DMS79 treated with DMSO at 0.1 percent for 48 hours (cell line): ENCODE results near the gene KDM7A.
A peak's percentile ranks its signal among the peaks of the same experiment; 100 is the strongest.

Experiments used
- DNase-seq: peaks from one replicate; lab custom pipeline; 2025; lab: John Stamatoyannopoulos, UW

Gene KDM7A

DNA sequence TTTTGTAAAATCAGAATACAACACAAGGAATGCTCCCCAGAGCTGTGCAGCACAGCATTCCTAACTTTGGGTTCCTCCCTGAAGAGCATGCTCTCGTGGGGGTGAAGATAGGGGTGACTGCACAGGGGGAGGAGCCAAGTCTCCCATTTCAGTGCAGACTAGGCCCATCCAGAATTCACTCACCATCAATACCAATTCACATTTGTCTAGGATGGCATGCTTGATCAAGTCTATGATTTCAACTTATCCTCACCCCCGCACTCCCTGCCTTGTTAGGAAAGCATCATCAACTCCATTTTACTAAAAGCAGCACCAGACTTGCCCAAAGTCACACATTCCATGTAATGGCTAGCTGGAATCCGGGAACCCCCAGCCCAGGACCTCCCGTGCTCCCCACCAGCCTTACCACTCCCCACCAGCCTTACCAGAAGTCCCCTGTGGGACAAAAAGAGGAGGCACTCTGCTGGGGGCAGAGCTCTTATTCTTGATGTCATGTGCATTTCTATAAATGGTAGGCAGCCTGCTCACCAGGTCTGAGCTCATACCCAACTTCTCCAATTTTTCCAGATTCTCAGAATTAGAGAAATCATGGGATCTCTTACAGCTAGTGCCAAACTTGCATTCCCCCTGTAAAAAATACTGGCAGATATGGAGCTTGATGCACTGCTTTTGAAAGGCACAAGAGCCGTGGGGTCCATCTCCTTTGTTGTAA, 120.2 kb downstream of the KDM7A start:
- no peak for DNase-seq

DNA sequence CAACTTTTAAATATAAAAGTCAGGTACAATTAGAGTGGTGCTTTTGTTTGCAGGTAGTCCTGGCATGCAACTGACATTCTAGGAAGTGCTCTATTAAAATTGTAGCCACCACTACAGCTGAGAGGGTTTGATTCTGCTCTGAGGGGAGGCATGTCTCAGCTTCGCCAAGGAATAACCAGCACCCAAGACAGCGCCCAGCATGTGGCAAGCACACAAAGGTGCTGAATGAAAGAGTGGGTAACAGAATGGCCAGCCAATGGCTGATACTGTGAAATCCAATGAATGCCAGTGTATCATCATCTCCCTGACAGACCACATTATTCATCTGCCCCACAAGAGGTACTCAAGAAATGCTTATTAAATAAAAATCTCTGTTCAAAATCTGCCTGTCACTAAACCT, 121.0 kb downstream of the KDM7A start:
- no peak for DNase-seq

DNA sequence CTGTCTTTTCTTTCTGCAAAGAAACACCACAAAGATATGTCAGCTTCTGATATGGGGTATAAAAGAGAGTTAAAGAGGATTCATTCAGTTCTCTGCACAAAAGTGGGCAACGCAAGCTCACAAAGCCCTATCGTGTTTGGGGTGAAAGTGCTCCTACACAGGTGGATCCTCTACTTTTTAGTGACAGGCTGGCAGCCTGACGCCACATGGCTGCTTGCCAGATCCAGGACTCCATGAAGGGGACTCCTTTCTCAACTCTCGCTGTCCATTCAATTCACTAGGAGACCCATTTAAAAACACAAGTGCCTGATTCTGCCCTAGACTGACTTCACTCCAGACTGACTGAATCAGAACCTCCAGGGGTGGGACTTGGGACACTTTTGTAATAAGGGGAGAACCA, 122.0 kb downstream of the KDM7A start:
- DNase-seq = no peak

DNA sequence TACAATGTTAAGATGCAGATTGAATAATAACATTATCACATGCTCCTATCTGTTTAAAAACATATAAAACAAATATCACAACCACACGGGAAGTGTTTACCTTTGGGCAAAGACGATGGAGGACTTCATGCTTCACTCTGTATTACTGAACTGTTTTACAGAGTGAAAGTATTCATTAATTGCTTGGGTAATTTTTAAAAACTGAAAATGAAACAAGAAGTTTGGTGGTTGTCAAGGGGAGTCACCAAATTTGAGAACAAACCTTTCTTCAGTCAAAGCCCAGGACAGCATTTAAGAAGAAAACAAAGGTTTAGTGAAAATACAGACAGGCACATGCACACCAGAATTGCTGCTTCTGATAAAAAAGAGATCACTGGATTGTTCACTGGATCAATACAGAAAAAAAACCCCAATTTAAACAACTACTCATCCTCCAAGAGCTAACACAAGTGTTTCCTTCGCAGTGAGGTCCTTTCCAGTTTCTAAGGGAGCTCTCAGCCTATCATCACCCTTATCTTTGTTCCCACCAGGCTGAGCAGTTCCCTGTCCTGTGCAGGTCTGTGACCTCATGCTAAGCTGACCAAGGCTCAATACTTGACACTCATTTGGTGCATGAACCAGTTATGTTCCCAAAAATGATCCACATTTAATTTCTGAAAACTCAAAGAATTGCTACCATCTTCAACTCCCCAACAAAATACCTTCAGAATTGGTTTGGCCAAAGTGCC, 122.8 kb downstream of the KDM7A start:
- DNase-seq = no peak

DNA sequence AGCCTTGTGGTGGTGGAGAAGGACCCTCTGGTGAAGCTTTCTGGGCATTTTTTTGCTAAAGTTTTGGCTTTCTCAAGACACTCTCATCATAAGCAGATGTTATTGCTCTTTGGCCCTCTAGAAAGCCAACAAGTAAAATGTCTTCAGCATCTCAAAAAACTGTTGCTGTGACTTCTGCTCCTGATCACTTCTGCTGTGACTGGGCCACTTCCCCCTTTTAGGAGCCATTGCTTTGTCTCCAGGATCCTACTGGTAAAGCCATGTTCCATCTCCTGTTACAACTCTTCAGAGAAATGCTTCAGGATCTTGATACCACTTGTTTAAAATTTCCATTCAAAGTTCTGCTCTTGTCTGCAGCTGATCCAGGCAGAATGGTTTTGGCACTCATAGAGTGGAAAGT, 125.0 kb downstream of the KDM7A start:
- no peak for DNase-seq

DNA sequence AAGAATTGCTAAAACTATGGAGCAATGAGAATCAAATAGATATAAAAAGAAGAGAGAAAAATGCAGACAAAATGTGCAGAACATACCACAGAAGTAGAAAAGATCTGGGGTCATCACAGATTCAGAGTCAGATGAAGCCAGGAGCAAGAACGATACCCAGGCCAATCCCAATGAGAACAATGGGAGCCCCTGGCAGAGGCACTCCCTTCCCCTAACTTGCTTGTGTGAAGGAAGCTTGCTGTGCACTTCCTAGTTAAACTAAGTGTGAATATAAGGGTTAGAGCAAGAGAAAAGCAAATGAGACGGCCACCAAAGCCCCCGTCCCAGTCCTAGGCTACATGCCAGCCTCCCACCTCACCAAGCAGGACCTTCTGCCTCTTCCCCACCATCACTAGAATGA, 126.7 kb downstream of the KDM7A start:
- no peak for DNase-seq

DNA sequence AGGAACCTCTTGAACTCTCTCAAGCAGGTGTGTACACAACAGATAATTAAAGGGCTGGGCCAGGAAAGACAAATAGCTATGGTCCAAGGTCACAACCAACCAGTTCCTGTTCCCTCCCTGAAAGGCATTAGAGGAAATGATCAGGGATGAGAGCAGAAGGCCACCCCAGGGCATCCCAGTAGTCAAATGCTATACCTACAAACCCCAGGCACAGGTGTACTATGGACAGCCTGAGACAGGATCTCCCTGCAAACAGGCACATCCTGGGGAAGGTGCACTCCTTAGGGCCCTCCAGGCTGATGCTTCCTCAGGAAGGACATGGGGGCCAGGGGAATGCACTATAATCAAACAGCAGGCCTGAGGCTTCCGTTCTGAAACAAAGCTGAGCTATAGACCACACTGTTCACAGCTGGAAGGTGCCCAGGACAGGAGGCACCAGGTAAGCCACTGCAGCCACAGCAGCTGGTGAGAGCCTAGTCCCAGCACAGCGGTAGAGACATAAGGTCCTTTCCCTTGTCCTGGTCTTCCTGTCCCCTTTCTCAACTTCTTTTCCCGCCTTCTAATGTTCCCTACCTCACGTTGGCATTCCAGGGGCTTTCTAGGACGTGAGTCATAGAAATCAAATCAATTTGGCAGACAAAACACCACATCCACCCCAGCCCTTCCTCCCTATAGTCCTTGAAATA, 127.3 kb downstream of the KDM7A start:
- no peak for DNase-seq

DNA sequence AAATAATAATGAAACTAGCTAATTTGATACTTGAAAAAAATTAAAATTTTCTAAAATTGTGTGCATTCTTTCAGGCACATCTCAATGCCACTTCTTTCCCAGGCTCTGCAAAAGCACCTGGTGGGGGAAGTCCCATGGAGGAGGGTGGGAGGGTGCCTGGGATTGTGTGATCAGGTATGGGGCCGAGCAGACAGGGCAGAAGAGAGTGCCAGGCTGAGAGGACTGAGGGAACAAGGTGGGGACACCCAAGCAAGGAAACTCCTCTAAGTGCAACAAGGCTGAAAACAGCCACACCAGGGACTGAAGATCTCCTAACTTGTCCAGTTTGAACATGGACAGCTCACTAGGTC, 127.8 kb downstream of the KDM7A start:
- DNase-seq = no peak

DNA sequence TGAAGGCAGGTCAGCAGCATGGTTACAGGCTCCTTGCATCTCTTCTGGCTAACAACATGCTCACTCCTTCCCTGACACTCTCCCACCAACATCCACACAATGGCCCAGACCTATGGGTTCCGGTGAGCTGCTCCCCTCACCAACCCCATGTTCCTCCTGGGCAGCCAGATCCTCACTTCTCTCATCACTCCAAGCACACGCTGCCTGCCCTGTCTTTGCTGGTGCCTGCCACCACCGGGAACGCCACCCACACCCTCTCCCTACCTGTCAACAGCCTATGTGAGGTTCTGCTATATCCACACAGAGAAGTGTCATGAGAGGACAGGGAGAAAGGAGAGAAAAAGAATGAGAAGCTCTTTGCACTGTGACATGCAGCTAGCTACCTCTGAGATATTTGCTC, 128.6 kb downstream of the KDM7A start:
- no peak for DNase-seq

DNA sequence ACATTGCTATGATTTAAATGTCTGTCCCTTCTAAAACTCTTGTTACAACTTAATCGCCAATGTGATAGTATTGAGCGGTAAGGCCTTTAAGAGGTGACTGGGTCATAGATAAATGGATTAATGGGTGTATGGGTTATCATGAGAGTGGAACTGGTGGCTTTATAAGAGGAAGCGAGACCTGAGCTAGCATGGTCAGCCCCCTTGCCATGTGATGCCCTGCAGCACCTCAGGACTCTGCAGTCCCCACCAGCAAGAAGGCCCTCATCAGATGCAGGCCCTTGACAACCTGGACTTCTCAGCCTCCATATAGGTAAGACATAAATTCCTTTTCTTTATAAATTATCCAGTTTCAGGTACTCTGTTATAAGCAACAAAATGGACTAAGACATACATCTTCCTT, 129.6 kb downstream of the KDM7A start:
- no peak for DNase-seq

DNA sequence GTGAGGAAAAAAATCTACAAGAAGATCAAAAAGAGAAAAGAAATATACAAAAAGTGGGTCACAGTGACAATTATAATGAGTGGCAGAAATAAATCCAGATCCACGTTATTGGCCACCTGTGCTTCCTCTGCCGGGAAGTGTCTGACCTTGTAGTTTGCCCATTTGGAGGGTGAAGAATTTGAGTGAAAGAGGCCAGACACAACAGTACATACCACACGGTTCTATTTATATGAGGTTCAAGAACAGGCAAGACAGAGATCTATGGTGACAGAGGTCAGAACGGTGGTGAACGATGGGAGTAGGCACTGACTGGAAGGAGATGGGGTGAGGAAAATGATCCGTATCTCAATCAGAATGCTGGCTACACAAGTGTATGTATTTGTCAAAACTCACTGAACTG, 131.1 kb downstream of the KDM7A start:
- no peak for DNase-seq

DNA sequence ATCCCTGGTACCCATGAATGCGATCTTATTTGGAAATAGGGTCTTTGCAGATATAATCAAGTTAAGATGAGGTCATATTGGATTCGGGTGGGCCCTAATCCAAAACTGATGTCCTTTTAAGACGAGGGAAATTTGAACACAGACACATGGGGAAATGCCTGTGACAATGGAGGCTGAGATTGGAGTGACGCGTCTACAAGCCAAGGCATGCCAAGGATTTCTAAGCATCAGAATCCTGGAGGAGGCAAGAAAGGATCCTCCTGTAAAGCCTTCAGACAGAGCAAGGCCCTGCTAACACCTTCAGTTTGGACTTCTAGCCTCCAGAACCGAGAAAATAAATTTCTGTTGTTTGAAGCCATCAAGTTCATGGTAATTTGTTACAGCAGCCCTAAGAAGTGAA, 132.5 kb downstream of the KDM7A start:
- DNase-seq = no peak

DNA sequence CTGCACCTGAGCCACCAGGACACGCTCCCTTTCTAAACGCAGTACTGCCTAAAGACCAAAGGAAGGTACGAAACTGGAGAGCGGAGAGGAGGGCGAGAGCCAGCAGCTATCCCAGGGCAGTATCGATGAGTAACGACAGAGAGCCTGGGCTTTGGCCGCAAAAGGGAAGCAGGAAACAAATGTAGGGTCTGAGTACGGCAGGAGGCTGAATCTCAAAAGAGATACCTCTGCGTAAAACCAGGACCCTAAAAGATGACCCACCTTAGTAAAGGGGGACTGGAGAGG, 134.5 kb downstream of the KDM7A start:
- no peak for DNase-seq

DNA sequence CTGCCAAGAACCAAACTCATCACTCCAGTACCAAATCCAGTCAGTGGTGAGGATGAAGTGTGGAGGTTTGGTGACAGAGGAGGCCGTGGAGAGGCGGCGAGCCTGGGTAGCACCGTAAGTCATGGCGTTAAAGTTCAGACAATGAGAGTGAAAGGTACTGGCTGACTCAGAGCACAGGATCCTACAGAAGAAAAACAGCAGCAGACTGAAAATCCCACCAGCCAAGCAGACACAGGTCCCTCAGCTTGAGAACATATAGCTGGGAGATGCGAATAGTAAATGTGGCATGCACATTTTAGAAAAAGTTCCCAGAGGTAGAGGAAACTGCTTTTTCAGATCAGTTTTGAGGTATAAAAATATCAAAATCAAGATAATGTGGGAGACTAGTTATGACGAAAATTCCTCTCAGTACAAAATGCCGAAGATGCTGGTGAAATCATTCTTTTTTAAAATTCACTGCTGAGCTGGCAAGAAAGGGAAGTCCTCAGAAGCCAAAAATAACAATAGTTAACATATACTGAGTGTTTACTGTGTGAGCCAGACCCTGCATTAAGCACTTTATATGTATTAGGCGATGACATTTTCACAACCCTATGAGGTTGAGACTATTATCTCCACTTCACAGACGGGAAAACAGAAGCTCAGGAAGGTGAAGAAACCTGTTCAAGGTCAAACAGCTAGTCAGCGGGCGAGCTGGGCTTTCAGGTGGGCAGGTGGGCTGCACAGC, 135.0 kb downstream of the KDM7A start:
- no peak for DNase-seq

DNA sequence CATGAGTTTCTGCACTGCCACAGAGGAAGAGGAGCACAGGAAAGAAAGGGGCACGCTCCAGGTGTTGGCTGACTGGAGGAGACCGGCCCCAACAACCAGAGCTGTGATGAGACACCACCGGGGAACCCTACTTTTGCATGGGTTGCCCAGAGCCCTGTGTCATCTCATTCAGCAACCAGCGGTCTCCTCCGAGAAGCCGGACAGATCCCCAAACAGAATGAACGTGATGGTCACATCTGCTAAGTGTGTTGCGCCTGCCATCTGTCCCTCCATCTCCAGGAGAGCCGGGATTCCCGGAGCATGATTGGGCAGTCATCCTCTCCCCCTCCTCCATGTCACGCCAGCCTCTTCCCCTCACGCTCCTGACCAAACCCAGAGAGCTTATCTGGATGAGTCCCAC, 136.9 kb downstream of the KDM7A start:
- DNase-seq = no peak

DNA sequence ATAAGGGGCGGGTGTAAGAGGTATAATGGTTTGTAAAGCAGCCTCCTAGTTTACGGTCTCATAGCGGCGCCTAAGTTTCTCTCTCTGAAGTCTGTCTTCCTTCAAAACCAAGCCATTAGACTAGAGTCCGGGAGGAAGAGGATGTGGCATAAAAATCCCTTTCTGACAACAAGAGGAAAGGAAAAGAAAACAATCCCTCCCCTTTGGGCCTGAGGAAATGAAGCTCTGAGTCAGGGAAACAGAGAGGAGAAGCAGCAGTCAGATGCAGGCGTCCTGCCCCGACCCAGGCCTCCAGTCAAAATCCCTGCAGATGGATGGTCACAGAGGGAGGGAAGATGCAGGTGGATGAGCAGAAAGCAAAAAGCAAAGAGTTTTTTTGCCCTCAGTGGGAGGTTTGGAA, 137.7 kb downstream of the KDM7A start:
- DNase-seq = no peak

DNA sequence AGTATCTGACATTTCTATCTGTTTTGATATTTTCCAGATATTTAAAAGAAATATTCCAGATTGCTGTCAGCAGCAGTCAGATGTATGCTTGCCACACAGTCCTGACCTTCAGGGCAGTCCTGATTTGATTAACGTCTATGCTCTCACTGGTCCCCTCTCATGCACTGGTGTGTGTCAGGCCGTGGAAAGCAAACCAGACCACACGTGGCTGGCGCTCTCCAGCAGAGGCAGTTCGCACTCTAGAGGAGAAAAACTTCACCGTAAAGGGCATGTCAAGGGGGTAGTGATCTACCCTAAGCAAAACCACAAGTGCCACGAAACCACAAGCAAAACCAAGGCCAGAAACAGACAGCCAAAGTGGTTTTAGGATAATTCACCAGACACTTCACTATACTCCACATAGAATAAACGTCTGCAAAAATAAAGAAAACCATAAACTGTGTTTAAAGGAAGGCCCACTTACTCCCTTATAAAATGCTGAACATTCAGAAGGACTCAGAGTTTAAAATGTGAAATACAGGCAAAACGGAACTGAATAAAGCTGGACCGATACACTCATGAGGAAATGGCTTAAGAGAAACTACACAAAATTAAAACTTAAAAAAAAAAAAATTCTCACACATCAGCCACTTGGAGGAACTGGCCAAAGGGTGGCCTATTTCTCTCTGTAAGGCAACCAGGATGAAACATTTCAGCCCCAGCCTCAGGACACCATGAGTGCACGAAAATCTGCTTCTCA, 140.4 kb downstream of the KDM7A start:
- DNase-seq = peak; percentile 35

DNA sequence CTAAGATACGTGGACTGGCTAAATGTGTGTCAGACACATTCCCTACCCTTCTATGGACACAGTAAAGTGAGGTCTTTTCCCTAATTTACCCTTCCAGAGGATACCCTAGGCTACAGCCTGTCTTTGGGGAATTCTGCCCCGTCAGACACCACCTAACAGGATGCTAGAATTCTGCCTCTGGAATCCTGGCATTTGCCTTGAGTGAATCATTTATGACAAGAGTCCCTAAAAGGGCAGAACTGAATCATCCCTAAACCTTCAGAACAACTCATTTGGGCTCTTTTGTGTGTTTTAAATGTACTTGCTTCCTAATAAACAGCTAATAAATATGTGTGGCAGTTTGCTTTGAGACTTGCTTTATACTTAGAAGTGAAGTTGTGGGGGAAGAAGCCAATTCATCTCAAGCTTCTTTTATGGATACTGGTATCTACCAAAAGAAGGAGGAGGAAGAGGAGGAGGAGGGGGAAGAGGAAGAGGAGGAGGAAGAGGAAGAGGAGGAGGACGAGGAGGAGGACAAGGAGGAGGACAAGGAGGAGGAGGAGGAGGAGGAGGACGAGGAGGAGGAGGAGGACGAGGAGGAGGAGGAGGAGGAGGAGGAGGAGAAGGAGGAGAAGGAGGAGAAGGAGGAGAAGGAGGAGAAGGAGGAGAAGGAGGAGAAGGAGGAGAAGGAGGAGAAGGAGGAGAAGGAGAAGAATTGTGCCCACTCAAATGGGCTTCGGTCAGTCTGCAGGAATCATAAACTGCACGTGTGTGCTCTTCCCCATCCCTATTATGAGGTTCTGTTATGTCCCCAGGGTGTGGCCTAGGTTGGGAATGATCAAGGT, 141.2 kb downstream of the KDM7A start:
- no peak for DNase-seq
